COLO668 (cell line): ENCODE measurements around the gene HTN1.
"Not testable (repeated sequence)": the region's sequence is repeated elsewhere in the genome, so short reads cannot be mapped to it uniquely, and the experiment has no call there.

Experiments used
- DNase-seq: peaks from one replicate; lab custom pipeline; 2025; ENCODE audit not compliant: unreplicated experiment; lab: John Stamatoyannopoulos, UW

Gene HTN1

DNA sequence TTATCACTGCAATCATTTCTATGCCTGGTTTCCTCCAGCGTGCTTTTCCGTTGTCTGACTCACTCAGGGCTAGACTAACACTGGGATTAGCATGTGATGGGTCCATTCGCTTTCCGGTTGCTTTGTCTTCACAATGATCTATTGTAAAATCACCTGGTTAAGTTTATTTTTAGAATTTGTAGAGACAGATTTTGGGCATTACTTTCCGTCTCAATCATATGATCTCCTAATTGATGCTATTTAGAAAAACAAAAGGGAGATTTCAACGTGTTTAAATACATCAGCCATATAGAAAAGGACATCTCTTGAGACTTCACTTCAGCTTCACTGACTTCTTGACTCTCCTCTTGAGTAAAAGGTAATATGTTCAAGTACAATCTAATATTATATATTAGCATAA, at the start of gene HTN1:
TSS of gene HTN1 (plus strand) at position 301 of the 400 bp plus-strand sequence. CDS start 2,639 bp downstream, outside the sequence.
- DNase-seq, result not testable (repeated sequence)

DNA sequence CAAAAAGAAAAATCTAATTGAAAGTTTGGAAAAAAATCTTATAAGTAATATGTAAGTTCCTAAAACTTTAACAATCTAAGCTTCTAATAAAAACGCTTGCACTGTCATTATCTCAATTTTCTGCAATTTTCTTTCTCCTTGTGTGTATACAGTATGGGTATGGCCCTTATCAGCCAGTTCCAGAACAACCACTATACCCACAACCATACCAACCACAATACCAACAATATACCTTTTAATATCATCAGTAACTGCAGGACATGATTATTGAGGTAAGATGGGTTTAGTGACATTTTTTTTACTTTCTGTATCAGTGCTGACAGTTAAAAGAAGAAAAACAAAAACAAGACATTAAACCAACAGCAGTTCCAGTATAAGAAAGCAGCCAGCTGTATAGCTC, 49.5 kb upstream of the HTN1 start:
- DNase-seq, result no peak

DNA sequence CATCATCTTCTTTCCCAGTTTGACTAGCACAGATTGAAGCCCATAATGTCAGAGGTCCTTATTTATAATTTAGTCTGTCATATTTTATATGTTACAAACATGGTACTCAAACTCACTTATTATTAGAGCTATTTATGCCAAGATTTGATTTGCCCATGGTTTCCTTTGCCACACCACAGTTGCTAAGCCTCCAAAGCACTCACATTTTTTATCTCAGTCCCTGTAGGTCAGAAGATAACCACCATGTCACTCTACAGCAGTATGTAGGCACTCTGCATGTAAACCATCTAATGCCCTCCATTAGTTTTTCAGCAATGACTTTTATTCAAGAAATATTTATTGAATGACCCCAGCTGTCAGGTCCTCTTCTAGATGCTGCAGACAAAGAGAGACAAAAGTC, 47.7 kb upstream of the HTN1 start:
- no peak for DNase-seq

DNA sequence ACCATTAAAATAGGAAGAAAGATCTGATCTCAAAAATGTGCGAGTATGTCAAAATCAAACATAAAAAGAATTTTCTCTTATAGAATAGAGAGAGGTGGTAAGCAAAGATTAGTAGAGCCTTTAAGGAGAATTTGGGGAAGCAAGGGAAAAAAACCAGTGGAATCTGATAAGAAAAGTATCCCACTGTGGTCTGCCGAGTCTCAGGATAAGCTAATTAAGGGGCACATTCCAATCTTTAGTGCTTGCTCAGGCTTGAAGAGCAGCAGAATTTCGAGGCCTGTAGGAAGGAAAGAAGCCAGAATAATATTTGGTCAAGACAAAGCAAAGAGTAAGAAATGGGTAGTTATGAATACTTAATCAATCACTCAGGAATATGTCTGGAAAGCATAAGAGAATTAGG, 41.5 kb upstream of the HTN1 start:
- no peak for DNase-seq

DNA sequence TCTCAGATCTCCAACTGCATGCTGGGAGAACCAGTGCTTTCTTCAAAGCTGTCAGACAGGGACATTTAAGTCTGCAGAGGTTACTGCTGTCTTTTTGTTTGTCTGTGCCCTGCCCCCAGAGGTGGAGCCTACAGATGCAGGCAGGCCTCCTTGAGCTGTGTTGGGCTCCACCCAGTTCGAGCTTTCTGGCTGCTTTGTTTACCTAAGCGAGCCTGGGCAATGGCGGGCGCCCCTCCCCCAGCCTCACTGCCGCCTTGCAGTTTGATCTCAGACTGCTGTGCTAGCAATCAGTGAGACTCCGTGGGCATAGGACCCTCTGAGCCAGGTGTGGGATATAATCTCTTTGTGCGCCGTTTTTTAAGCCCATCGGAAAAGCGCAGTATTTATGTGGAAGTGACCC, 31.2 kb upstream of the HTN1 start:
- not testable (repeated sequence) for DNase-seq

DNA sequence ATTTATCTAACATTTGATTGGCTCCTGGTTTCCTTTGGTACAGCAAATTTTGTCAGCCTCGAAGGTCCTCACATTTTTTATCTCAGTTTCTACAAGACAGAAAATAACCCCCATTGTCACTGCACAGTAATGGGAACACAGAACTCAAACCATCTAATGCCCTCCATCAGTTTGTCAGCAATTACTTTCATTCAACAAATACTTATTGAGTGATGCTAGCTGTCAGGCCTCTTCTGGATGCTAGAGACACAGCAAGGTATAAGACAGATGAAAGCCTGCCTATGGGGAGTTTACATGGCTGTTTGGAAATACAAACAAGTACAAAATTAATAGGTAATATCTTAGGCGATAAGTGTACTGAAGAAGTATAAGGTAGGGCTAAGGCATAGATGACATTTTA, 27.0 kb upstream of the HTN1 start:
- no peak for DNase-seq

DNA sequence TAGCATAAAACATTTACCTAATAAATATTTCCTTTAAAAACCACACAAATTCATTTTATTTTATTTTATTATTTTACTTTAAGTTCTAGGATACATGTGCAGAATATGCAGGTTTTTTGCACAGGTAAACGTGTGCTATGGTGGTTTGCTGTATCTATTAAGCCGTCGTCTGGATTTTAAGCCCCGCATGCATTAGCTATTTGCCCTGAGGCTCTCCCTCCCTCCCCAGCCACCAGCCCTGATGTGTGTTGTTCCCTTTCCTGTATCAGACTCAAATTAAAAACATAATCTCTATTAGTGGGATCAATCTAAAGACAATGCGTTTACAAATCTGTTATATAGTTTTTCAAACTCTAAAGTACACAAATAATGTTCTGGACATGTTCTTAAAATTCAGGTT, 23.2 kb upstream of the HTN1 start:
- DNase-seq, result no peak

DNA sequence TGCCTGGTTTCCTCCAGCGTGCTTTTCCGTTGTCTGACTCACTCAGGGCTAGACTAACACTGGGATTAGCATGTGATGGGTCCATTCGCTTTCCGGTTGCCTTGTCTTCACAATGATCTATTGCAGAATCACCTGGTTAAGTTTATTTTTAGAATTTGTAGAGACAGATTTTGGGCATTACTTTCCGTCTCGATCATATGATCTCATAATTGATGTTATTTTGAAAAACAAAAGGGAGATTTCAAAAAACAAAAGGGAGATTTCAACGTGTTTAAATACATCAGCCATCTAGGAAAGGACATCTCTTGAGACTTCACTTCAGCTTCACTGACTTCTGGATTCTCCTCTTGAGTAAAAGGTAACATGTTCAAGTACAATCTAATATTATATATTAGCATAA, 22.1 kb upstream of the HTN1 start, which contains the start of gene HTN3:
TSS of gene HTN3 (plus strand) at position 301 of the 400 bp plus-strand sequence. CDS start 2,282 bp downstream, outside the sequence.
- DNase-seq, result not testable (repeated sequence)

DNA sequence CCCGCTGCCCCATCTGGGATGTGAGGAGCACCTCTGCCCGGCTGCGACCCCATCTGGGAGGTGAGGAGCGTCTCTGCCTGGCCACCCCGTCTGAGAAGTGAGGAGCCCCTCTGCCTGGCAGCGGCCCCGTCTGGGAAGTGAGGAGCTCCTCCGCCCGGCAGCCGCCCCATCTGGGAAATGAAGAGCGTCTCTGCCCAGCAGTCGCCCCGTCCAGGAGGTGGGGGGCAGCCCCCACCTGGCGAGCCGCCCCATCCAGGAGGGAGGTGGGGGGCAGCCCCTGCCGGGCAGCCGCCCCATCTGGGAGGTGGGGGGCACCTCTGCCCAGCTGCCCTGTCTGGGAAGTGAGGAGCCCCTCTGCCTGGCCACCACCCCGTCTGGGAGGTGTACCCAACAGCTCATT, 12.7 kb upstream of the HTN1 start:
- DNase-seq, result not testable (repeated sequence)

DNA sequence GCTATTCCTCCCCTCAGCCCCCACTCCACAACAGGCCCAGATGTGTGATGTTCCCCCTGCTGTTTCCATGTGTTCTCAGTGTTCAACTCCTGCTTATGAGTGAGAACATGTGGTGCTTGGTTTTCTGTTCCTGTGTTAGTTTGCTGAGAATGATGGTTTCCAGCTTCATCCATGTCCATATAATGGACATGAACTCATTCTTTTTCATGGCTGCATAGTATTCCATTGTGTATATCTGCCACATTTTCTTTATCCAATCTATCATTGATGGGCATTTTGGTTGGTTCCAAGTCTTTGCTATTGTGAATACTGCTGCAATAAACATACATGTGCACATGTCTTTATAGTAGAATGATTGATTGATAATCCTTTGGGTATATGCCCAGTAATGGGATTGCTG, 10.3 kb upstream of the HTN1 start:
- DNase-seq, result not testable (repeated sequence)

DNA sequence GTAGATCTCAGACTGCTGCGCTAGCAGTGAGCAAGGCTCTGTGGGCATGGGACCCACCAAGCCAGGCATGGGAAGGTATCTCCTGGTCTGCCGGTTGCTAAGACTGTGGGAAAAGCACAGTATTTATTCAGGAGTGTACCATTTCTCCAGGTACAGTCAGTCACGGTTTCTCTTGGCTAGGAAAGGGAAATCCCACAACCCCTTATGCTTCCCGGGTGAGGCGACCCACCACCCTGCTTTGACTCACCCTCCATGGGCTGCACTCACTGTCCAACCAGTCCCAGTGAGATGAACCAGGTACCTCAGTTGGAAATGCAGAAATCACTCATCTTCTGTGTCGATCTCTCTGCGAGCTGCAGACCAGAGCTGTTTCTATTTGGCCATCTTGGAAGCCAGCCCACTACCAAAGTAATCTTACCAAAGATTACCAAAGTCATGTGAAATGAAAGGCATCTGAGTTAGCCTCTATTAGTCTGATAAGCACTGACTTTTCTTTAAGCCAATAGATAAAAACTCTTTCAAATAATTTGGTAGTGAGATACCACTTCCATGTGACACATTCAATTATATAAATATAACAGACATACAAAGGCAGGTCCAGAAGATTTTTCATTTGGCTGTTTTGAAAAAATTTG, 8.5 kb upstream of the HTN1 start:
- no peak for DNase-seq

DNA sequence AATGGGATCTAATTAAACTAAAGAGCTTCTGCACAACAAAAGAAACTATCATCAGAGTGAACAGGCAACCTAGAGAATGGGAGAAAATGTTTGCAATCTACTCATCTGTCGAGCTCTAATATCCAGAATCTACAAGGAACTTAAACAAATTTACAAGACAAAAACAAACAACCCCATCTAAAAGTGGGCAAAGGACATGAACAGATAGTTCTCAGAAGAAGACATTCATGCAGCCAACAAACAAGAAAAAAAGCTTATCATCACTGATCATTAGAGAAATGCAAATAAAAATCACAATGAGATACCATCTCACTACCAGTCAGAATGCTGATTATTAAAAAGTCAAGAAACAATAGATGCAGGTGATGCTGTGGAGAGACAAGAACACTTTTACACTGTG, 6.3 kb downstream of the HTN1 start:
- DNase-seq, result not testable (repeated sequence)

DNA sequence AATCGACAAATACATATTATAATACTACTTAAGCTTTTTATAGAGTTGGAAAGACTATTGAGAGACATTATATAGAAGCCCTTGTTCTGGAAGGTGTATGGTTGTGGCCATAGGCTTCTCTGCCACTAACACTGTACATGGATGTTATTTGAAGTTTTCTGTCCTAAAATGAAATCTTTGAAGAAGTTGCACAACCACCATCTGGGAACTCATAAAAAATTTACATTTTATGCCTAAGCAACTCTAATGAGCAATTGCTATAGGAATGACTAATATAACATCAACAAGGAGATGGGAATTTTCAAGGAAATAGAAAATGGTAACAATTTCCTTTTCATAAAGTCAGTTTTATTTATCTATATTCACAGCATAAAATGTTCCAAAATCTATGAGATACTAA, 7.4 kb downstream of the HTN1 start:
- no peak for DNase-seq

DNA sequence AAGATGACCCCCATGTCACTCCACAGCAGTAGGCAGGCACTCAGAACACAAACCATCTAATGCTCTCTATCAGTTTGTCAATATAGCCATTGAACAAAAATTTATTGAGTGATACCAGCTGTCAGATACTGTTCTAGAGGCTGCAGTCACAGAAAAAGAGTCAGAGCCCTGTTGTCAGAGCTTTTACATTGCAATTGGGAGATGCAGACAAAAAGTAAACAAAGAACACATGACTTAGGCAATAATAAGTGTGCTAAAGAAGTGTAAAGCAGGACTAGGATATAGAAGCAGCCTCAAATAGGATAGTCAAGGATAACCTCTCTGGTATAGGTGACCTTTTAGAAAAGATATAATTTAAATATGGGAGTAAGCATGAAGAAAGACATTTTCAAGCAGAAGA, 8.9 kb downstream of the HTN1 start:
- no peak for DNase-seq

DNA sequence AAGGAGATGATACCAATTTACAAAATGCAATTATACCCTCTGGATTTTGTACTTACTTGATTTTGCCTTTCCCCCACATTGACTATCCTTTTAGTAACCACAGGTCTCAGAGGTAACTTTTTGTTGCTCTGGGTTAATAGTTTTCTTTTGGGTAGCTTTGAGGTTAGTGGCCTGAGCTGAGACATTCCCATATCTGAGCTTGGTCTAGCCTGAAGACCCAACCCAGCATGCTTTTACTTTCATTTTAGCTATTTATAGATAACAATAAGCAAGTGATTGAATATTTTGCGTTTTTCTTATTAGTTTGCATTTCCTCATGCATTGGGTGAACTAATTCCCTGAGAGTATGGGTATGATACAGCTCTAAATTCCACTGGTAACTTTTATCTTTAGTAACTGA, 11.8 kb downstream of the HTN1 start:
- no peak for DNase-seq

DNA sequence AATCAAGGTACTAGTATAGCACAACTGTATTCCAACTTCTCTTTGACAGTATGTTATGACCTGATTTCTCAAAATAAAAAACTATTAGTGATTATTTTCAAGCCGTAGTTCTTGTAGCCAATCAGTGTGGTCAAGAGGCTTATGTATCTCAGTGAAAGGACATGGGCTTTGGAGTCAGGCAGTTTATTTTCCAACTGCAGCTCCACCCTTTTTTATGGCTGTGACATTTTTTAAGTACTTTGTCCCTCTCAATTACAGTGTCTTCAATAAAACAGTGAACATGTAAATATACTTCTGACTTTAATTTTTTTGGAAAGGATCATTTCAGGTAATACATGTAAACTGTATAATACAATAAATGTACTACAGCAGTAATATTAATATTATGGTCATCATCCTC, 30.0 kb downstream of the HTN1 start:
- DNase-seq, result no peak

DNA sequence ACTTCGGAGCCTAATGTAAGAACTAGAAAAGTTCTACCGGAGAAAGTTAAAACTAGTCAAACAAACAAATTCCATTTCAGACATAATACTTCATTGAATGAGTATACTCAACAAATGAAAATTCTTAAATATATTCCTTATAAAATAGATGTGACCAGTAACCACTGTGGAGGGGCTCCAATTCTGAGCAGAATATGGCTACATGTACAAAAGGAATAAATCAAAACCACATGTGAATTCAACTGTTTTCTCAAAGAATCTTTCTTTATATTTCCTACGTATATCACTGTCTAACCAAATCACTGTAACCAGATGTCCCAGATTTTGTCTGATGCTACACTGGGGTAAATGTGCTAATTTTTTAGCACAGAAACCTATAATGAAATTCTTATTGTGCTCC, 49.0 kb downstream of the HTN1 start:
- DNase-seq, result no peak
